Measurements from ENCODE around the gene KIAA1671.

KIAA1671 gene

GRCh38 chr22:25111579-25112517 is 159.3 kb downstream of the KIAA1671 start:
- peak; percentile 70 for DNase-seq
- Mint-ChIP-seq H3K36me3 (ENCODE audit: low read depth) (peaks cover 3% of the 10 kb centered on the region), H3K27ac (peak overlapping the region; percentile 75), H3K9me3 (peaks cover 6% of the 10 kb centered on the region), H3K4me1 (ENCODE audit: low read depth) (peaks cover 22% of the 10 kb centered on the region), H3K4me3 (peak overlapping the region; percentile 78), H3K27me3 (no peaks in the 10 kb centered on the region)

DNA sequence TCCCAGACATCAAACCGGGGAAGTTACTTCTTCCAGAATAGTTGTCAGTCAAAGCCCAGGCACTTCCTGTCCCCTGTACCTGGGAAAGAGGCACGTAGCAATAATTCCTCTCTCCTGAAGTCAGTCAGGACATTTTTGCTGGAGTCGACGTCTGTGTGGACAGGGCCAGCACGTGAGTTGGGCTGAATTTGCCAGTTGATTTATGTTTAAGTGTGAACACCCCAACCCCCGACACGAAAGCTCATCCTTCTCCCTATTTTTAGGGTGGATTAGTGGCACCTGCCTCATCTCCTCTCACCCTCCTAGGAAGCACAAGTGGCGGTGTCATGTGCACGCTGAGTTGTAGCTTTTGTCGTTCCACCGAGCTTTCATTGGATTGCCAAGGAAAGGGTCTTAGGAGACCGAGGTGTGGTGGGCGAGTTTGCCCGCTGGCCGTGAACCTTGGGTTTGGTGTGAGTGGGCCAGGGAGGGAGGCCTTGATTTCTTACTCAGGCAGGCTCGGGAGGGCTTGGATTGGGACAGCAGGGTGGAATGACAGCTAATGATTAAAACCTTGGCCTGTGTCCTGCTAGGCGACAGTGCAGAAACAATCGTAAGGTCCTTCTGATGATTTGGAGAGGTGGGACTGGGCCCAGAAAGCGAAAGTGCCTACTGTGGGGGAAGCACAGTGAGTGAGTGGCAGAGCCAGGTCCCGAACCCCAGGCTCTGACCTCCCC is 160.2 kb downstream of the KIAA1671 start:
- Mint-ChIP-seq H3K4me1 (ENCODE audit: low read depth) (peaks cover 22% of the 10 kb centered on the region), H3K27me3 (no peaks in the 10 kb centered on the region), H3K4me3 (peak overlapping the region; percentile 78), H3K27ac (no peak overlapping the region), H3K9me3 (peaks cover 6% of the 10 kb centered on the region), H3K36me3 (ENCODE audit: low read depth) (peaks cover 6% of the 10 kb centered on the region)
- no peak for DNase-seq

DNA sequence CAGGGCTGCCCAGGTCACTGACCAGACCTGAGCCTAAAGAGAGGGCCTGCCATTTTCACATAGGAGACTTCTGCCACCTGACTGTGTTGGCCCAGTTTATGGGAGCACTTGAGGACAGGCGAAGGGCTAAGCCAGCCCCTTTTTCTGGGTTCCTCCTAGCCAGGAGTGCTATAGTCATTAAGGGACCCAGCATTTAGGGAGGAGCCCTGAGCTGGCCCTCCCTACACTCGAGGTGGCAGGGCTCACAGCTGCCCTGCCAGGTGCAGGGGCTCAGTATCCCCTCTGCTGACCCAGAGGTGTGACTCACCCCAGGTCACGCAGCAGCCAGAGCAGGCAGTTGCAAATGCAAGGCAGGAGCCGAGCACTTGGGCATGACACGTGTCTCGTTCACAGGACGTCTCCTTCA is 160.8 kb downstream of the KIAA1671 start:
- H3K4me1 Mint-ChIP-seq (ENCODE audit: low read depth), result peaks cover 22% of the 10 kb centered on the region
- H3K9me3 Mint-ChIP-seq, result peaks cover 5% of the 10 kb centered on the region
- H3K4me3 Mint-ChIP-seq, result no peak overlapping the region
- no peak for DNase-seq
- H3K27ac Mint-ChIP-seq, result no peak overlapping the region
- H3K27me3 Mint-ChIP-seq, result no peaks in the 10 kb centered on the region
- peaks cover 7% of the 10 kb centered on the region for H3K36me3 Mint-ChIP-seq (ENCODE audit: low read depth)

- no peaks in the 10 kb centered on the region for H3K27me3 Mint-ChIP-seq
- no peak for DNase-seq
- H3K36me3 Mint-ChIP-seq (ENCODE audit: low read depth), result peaks cover 6% of the 10 kb centered on the region
- peaks cover 22% of the 10 kb centered on the region for H3K4me1 Mint-ChIP-seq (ENCODE audit: low read depth)
- H3K27ac Mint-ChIP-seq, result no peak overlapping the region
- H3K4me3 Mint-ChIP-seq, result no peak overlapping the region
- no peaks in the 10 kb centered on the region for H3K9me3 Mint-ChIP-seq
These were observed 162.2 kb downstream of the KIAA1671 start for GRCh38 chr22:25114369-25115362.

DNA sequence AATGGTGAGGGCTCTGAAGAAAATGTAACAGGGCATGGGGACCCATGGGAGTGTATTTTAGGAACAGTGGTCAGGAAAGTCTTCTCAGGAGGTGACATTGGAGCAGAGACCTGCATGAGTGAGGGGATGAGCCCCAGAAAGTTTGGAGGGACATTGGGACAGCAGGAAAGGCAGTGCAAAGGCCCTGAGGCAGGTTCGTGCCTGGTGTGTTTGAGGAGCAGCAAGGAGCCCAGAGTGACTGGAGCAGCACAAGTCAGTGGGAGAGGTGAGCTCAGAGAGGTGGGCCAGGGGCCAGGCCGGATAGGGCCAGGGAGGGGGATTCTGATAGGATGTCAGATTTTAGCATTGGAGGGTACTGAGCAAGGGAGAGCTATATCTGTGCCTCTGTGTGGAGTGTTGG is 167.1 kb downstream of the KIAA1671 start:
- peaks cover 12% of the 10 kb centered on the region for H3K36me3 Mint-ChIP-seq (ENCODE audit: low read depth)
- no peak overlapping the region for H3K4me3 Mint-ChIP-seq
- H3K27me3 Mint-ChIP-seq, result no peaks in the 10 kb centered on the region
- DNase-seq, result no peak
- no peaks in the 10 kb centered on the region for H3K9me3 Mint-ChIP-seq
- H3K27ac Mint-ChIP-seq, result no peak overlapping the region
- no peaks in the 10 kb centered on the region for H3K4me1 Mint-ChIP-seq (ENCODE audit: low read depth)

GRCh38 chr22:25120093-25120561 is 167.6 kb downstream of the KIAA1671 start:
- H3K27me3 Mint-ChIP-seq, result no peaks in the 10 kb centered on the region
- no peaks in the 10 kb centered on the region for H3K4me1 Mint-ChIP-seq (ENCODE audit: low read depth)
- DNase-seq, result no peak
- H3K27ac Mint-ChIP-seq, result no peak overlapping the region
- no peak overlapping the region for H3K4me3 Mint-ChIP-seq
- H3K9me3 Mint-ChIP-seq, result no peaks in the 10 kb centered on the region
- peaks cover 12% of the 10 kb centered on the region for H3K36me3 Mint-ChIP-seq (ENCODE audit: low read depth)

GRCh38 chr22:25120761-25121212 is 168.3 kb downstream of the KIAA1671 start:
- Mint-ChIP-seq H3K9me3 (no peaks in the 10 kb centered on the region), H3K36me3 (ENCODE audit: low read depth) (peaks cover 12% of the 10 kb centered on the region), H3K27me3 (no peaks in the 10 kb centered on the region), H3K27ac (no peak overlapping the region), H3K4me1 (ENCODE audit: low read depth) (no peaks in the 10 kb centered on the region), H3K4me3 (no peak overlapping the region)
- DNase-seq, result no peak

DNA sequence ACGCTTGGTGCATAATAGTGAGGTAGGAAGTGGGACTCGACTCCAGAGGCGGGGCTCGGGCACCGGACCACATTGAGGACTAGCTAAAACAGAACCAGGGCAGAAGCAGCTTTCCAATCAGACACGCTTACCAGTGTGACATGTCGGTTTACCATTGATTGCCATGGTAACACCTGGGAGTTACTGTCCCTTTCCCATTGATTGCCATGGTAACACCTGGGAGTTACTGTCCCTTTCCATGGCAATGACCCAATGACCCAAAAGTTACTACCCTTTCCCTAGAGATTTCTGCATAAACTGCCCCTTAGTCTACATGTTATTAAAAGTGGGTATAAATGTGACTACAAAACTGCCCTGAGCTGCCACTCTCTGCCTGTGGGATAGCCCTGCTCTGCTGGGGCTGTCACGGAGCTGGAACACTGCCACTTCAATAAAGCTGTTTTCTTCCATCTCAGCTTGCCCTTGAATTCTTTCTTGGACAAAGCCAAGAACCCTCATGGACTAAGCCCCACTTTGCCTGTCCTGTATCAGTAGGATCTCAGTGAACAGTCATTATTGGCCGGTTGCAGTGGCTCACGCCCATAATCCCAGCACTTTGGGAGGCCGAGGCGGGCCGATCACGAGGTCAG is 169.7 kb downstream of the KIAA1671 start:
- no peak for DNase-seq
- no peaks in the 10 kb centered on the region for H3K4me1 Mint-ChIP-seq (ENCODE audit: low read depth)
- peaks cover 12% of the 10 kb centered on the region for H3K36me3 Mint-ChIP-seq (ENCODE audit: low read depth)
- no peak overlapping the region for H3K27ac Mint-ChIP-seq
- no peaks in the 10 kb centered on the region for H3K9me3 Mint-ChIP-seq
- H3K4me3 Mint-ChIP-seq, result no peak overlapping the region
- H3K27me3 Mint-ChIP-seq, result no peaks in the 10 kb centered on the region

- Mint-ChIP-seq H3K27ac (no peak overlapping the region), H3K9me3 (no peaks in the 10 kb centered on the region), H3K4me3 (no peak overlapping the region), H3K36me3 (ENCODE audit: low read depth) (peaks cover 6% of the 10 kb centered on the region), H3K27me3 (no peaks in the 10 kb centered on the region), H3K4me1 (ENCODE audit: low read depth) (no peaks in the 10 kb centered on the region)
- no peak for DNase-seq
These were observed 171.2 kb downstream of the KIAA1671 start for GRCh38 chr22:25123677-25124076.

DNA sequence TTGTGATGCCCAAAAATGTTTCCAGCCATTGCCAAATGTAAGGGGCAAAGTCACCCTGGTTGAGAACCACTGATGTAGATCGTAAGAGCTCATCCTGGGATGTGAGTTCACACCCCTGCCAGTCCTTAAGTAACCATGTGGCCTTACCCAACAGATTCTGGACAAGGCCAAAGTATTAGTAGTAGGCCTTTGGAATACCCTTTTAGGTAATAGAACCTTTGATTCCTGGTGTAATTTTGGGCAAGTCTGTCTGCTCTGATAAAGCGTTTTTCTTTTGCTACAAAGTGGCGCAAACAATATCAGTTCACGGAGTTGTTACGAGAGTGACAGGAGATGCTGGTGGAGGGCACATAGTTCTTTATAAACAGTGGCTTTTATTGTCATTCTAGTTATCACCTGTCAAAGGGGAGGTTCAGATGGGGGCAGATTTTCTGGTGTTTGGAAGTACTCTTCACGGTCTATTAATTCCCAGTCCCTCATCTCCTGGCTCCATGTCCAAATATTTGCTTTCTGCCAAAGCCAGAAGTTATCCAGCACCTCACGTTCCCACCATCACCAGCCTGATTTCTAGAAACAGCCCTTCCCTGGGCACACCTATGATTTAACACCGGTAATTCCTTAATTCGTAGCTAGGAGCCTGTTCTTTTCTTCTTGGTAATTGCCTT is 173.3 kb downstream of the KIAA1671 start:
- Mint-ChIP-seq H3K36me3 (ENCODE audit: low read depth) (peaks cover 6% of the 10 kb centered on the region), H3K4me3 (no peak overlapping the region), H3K4me1 (ENCODE audit: low read depth) (no peaks in the 10 kb centered on the region), H3K27me3 (no peaks in the 10 kb centered on the region), H3K9me3 (no peaks in the 10 kb centered on the region), H3K27ac (no peak overlapping the region)
- DNase-seq, result no peak

DNA sequence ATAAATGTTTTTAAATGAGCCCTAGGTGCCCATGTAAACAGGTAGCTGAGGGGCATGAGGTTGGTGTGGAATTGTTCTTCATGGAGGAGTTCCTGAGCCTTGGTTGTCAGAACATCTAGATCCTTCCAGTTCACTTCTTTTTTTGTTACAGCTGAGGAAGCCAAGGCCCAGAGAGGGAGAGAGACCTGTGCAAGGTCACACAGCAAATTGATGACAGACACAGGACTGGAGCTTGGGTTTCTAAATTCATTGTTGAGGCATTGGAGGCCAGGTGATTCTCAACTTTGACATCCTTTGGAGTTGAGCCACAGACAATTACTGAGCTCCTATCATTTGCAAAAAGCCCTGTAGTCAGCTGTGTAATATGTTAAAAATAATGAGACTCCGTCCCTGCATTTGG is 174.0 kb downstream of the KIAA1671 start:
- H3K9me3 Mint-ChIP-seq, result no peaks in the 10 kb centered on the region
- no peaks in the 10 kb centered on the region for H3K27me3 Mint-ChIP-seq
- no peak for DNase-seq
- H3K4me1 Mint-ChIP-seq (ENCODE audit: low read depth), result no peaks in the 10 kb centered on the region
- no peak overlapping the region for H3K4me3 Mint-ChIP-seq
- no peak overlapping the region for H3K27ac Mint-ChIP-seq
- H3K36me3 Mint-ChIP-seq (ENCODE audit: low read depth), result peaks cover 6% of the 10 kb centered on the region

DNA sequence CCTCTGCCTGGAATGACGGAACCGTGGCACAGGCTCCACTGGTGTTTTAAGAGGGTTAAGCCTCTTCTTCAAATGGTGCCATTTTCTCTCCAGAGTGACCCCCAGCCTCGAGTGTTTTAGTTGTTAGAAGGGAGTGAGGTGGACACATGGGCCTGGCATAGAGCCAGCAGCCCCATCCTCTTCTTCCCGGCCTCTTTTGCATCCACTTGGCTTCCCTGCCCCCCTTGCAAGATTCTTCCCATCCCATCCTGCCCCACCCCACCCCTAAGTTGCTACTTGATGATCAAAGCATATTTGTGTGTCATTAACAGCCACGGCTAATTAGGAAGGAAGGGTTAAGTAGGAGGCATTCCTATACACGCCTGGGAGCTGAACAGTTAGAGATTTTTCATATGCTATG is 174.8 kb downstream of the KIAA1671 start:
- DNase-seq, result no peak
- H3K4me1 Mint-ChIP-seq (ENCODE audit: low read depth), result no peaks in the 10 kb centered on the region
- H3K4me3 Mint-ChIP-seq, result no peak overlapping the region
- H3K27ac Mint-ChIP-seq, result no peak overlapping the region
- H3K36me3 Mint-ChIP-seq (ENCODE audit: low read depth), result peaks cover 6% of the 10 kb centered on the region
- H3K27me3 Mint-ChIP-seq, result no peaks in the 10 kb centered on the region
- H3K9me3 Mint-ChIP-seq, result no peaks in the 10 kb centered on the region

- DNase-seq, result no peak
- Mint-ChIP-seq H3K36me3 (ENCODE audit: low read depth) (no peaks in the 10 kb centered on the region), H3K4me3 (no peak overlapping the region), H3K27me3 (no peaks in the 10 kb centered on the region), H3K4me1 (ENCODE audit: low read depth) (peaks cover 4% of the 10 kb centered on the region), H3K27ac (no peak overlapping the region), H3K9me3 (no peaks in the 10 kb centered on the region)
These were observed 177.9 kb downstream of the KIAA1671 start for GRCh38 chr22:25130462-25130861.
